D341Med (cell line): Measurements from ENCODE around the gene CD38.
"Not testable (repeated sequence)": the region's sequence is repeated elsewhere in the genome, so short reads cannot be mapped to it uniquely, and the experiment has no call there.

Source experiments
- DNase-seq: peaks from one replicate; pipeline ENCODE4 v3.0.0; 2012; ENCODE audit warnings: low spot score

Gene CD38

DNA sequence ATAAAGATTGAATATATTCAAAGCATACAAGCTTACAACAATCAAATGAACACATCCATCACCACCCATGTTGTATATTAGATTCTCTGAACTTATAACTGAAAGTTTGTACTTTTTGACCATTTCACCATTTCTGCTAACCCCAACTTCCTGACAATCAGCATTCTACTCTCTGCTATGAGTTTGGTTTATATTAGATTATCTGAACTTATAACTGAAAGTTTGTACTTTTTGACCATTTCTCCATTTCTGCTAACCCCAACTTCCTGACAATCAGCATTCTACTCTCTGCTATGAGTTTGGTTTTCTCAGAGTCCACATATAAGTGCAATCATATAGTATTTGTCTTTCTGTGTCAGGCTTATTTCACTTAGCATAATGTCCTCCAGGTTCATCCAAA is 15.7 kb upstream of the CD38 start:
- not testable (repeated sequence) for DNase-seq

DNA sequence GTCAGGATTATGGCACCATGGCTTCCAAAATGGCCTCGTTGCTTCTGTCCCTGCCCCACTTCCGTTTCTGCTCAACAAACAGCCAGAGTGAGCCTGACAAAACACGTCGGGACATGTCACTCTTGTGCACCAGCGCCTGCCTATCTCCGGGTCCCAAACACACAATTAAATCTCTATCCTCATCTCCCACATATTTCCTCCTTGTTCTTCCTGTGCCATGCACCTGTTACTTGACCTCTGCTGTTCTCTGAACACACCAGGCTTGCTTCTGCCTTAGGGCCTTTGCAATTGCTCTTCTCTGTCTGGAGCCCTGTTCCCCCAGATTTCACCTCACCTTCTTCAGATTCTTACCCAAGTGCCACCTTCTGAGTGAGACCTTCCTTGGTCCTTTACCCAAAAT is 12.7 kb upstream of the CD38 start:
- no peak for DNase-seq

DNA sequence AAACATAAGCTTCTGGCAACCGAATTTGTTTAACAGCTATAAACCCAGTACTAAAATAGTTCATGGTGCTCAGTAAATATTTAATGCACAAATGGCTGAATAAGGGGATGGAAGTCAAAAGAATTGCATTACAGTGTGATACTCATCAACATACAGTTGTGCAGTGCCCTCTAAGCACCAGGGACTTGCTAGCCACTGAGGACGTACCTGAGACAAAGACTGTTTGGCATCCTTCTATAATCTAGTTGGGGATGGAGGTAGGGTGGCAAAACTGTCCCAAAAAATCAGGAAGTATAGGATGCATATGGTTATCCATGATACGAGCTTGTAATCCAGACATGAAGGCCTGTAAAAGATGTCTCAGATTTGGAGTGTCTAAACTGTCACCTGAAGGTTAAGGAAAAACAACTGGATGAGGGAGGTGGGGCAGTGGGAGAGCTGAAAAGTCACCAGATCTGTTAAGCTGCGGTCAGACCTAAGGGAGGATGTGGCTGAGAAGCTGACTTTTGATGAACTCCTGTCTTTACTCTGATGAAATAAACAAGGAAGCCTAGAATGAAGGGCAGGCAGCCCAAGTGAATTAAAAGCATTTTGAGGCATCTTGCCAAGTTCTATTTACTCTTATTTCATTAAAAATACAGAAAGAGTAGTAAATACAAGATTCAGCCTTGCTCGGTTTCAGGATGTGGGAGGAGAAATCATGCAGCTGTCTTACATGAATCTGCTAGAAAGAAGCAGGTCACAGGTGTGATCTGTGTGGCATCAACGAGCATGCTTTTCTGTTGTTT is 12.0 kb upstream of the CD38 start:
- DNase-seq = no peak

DNA sequence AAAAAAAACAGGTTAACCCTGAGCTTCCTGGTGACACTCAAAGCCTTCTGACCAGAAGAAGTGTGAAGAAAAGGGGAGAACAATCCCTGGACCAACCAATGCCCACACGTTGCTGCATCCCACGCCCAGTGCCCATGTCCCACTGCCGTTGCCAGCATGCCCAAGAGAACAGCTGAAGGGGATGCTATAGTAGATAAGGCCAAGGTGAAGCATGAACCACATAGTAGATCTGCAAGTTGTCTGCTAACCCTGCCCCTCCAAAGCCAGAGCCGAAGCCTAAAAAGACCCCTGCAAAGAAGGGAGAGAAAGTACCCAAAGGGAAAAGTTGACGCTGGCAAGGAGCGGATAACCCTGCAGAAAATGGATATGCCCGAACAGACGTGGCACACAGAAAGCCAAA is 11.3 kb upstream of the CD38 start:
- DNase-seq = no peak

DNA sequence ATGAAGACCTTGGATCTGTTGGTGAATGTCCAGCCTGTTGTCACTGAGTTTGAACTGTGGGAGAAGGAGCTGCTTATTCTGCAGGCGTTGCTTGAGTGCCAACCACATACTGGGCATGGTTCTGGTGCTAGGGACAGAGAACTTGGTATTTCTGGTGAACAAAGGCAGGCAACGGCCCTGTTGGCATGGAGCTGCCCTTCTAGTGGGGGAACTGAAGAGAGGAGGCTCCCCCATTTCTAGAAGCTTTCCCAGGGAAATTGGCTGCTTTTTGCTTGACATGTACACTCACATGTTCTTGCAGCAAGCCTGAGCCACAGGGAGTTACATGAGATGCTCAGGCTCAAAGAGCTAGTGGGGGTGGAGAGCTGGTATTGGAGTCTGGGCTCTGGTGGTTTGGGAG is 8.9 kb upstream of the CD38 start:
- DNase-seq = no peak

DNA sequence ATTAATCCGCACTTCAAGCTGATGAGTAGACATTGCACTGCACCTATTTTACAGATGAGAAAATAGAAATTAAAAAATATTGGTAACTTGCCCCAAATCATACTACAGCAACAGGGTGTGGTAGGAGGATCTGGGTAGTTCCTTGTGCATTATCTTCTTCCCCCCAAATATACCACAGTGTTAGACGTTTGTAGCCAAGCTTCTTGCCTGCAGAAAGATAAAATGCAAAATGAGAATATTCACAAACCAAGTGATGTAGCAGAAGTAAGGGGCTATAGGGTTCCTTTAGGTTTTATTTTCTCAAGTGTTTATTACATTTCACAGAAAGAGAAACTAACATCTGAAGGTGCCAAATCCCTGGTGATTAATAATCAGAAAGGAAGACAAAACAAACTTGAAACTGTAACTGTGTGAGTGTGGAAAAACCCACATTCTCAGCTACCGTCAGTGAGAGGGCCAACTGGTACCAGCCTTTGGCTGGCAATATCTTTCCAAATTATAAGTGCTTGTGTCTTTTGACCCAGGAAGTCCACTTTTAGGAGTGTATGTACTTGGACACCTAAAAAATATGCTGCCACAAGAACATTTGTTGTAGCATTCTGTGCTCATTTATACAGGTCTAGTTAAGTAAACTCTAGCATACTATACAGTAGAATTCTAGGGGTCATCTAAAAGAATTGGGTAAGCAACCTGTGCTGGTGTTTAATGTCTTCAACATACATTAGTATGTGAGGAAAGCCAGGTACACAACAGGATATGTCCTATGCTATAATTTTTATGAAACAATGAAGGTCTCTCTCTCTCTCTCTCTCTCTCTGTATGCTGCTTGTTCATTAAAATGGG is 6.7 kb upstream of the CD38 start:
- DNase-seq = no peak

DNA sequence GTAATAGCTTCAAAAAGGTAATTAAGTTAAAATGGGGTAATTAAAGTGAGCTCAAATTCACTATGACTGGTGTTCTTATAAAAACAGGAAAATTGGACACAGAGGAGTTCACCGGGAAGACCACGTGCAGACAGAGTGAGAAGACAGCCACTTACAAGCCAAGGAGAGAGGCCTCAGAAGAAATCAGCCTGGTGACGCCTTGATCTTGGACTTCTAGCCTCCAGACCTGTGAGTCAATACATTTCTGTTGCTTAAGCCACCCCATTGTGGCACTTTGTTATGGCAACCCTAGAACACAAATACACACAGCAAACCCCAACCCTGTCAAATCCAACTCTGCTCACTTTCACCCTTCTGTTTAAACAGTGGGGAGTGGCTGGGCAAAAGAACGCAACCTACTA is 4.1 kb upstream of the CD38 start:
- no peak for DNase-seq

DNA sequence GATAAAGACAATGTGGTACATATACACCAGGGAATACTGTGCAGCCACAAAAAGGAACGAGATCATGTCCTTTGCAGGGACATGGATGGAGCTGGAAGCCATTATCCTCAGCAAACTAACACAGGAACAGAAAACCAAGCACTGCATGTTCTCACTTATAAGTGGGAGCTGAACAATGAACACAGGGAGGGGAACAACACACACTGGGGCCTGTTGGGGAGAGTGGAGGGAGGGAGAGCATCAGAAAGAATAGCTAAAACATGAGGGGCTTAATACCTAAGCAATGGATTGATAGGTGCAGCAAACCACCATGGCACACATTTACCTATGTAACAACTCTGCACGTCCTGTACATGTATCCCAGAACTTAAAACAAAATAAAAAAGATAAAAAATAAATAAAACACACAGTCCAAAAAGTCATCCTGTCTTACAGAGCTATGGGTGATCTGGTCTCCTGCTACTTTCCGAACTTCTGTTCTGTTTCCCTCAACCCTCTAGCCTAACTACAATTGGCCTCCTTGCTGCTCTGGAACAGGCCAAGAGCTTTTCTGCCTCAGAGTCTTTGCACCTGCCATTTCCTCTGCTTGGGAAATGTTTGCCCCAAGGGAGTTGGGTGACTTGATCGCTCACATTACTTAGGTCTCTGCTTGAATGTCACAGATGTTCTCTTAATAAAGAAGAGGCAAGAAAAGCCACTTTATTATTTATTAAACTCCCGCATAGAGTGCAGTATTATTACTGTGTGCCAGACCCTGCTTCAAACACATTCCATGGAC is 1.1 kb upstream of the CD38 start:
- no peak for DNase-seq

DNA sequence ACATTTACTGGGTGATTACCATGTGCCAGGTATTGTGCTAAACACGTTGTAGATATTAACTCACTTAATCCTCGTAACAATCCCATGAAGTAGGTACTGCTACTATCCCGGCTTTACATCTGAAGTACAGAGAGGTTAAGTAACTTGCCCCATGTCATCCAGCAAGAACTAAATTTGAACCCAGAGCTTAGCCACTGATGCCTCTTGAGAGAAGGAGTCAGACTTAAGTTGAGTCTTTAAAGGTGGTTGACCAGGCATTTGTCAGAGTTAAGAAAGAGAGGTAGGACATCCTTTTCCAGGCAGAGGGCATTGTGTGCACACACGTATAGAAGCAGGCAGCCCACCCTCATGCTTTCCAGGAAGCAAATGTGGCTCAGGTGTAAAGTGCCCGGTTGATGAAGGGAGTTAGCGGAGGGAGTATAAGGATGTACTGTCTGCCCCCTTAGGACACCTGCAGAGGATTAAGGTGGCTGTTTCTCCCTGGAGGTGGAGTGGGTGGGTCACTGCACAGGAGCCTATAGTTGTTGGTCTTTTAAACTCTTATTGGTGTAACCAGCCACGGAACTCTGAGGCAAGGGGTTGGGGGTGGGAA is 335 bp upstream of the CD38 start:
- DNase-seq = no peak

DNA sequence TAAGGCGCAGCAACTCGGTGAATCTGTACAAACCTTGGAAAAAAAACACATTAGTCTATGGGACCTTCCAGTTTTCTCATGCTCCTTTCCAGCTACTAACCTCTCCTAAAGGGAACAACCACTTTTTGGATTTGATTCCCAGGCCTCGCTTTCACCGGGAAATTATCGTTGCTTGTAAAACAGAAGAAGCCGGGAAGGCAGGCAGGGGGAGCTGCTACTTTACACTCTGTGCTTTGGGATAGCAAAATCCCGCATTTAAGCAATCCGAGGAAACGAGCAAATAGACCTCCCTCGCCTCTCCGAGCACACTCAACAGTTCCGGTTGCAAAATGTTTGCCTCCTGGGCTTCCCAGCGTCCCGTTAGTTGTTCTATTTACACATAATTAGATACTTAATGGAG is 1.2 kb downstream of the CD38 start:
- DNase-seq = peak; percentile 35

DNA sequence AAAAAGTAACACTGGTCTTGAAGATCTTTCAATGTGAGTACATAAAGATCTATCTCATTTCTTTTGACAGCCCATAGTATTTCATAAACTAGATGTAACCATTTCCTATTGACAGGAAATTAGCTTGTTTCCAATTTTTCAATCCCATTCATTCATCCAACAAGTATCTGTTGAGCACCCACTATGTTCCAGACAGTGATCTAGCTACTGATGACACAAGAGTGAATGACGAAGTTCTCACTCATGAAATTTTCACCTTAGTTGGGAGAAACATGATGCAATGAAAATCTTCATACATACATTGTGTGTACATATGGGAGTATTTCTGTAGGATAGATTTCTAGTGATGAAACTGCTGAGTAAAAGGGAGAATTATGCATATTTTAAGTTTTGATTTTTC is 1.7 kb downstream of the CD38 start:
- DNase-seq = no peak

DNA sequence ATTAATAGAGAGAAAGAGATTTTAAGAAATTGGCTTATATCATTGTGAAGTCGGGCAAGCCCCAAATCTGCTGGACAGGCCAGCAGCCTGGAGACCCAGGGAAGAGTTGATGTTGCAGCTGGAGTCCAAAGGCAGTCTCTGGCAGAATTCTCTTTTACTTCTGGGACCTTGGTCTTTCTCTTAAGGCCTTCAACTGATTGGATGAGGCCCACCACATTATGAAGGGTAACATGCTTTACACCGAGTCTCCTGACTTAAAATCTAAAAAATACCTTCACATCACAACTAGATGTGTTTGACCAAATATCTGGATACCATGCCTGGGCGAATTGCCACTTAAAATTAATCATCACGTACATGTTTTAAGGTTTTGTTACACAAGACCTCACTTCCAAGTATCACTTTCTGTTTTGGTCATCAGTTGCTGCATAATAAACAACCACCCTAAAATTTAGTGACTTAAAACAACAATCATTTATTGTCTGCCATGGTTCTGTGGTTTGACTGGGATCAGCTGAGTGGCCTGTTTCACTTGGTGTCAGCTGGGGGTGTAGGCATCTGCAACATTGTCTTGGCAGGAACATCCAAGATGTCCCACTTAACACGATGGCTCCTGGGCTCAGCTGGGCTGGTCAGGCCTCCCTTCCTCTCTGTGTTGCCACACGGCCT is 3.4 kb downstream of the CD38 start:
- DNase-seq = no peak

DNA sequence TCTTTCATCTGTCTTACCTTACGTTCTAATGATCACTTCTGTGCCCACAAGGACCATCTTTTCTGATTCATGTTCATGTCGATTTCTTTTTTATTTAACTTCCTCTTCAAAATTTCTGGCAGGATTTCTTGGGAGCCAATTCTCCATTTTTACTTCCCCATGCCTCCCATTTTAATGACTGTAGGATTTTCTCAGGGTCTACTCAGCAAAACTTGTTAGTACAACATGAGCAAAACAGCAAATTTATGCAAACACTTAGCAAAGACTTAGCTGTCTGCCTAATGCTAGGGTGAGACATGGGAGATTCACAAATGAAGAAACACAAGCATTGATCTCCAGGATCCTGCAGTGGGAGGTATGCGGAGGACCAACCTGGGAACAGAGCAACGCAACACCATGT is 5.5 kb downstream of the CD38 start:
- no peak for DNase-seq

DNA sequence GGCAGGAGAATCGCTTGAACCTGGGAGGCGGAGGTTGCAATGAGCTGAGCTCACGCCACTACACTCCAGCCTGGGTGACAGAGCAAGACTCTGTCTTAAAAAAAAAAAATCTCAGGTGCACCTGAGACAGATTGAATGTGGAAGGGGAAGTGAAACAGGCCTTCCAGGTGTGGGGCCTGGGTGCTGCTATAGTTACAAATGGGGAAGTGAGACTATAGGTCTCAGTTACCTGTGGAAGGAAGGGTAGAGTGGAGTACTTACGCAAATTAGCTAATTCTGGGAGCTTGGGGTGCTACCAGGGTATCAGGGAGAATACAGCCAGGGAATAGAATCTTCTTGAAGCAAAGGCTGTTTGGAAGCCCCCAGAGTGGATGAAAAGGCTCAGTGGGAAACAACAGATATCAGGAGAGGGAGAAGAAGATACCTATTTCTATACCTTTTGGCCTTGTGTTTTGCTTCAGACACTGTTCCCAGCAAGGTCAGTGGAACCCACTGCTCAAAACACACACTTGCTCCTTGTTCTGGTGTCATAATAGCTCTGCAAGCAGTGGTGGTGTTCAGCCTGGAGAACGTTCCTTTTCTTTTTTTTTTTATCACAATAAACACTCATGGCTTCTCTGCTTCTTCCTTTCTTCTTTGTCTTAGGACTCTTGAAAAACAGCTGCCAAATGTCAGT is 7.0 kb downstream of the CD38 start:
- DNase-seq = no peak

DNA sequence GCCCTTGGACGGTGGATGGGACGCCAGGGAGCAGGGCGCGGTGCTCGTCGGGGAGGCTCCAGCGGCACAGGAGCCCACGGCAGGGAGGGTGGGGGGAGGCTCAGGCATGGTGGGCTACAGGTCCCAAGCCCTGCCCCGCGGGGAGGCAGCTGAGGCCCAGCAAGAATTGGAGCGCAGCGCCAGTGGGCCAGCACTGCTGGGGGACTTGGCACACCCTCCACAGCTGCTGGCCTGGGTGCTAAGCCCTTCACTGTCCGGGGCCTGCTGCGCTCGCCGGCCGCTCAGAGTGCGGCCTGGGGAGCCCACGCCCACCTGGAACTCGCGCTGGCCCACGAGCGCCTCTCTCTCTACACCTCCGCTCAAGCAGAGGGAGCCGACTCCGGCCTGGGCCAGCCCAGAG is 8.6 kb downstream of the CD38 start:
- DNase-seq = no peak

DNA sequence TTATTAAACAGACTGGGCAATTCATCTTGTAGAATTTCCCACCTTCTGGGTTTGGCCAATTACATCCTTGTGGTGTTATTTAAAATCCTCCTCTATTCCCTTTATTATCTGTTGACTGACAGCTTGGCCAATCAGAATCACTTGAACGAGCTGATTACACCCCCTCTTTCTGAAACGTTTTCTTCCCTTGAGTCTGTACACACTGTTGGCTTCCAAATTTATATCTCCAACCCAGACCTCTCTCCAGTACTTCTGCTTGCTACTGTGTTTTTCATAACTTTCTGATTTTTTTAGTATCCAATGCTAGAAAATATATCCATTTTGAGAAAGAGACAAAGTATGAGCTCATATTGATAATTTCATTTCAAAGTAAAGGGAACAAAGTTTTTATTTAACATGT is 14.8 kb downstream of the CD38 start:
- DNase-seq = no peak

DNA sequence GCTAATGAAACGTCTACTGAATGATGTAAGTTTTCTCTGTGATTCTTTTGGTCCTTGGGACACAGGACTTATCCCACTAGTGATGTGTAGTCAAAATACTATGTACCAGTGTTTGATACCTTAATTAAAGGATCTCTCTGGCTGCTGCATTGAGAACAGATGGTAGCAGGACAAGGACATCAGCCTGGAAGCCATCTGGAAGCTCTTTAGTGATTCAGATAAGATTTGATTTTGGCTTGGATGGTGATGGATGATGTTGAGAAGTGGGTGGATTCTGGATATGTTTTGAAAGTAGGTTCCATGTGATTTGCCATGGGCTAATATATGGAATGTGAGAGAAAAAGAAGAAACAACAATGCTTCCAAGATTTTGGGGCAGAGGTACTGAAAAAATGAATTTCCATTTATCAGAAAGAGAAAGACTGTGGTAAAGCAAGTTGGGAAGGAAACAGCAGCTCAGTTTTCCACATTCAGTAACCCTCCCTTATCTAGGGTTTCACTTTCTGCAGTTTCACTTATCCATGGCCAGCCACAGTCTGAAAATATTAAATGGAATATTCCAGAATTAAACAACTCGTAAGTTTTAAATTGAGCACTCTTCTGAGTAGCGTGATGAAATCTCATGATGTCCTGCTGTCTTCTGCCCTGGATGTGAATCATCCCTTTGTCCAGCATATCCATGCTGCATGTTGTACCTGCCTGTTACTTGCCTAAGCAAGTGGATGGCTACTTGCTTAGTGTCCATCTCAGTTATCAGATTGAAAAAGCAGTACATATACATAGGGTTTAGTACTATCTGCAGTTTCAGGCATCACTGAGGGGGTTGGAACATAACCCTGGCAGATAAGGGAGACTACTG is 15.6 kb downstream of the CD38 start:
- DNase-seq = peak; percentile 48

DNA sequence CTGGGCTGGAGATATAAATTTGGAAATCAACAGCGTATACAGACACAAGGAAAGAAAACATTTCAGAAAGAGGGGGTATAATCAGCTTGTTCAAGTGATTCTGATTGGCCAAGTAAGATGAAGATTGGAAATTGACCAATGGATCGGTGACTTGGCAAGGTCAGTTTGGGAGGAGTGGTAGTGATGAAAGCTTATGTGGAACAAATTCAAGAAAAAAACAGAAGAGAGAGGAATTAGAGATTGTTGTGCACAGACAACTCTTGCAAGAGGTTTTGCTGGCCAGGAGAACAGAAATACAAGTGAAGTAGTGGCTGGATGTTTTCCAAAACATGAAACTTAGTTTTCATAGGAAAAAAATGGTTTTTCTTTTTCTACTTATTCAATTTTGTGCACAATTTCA is 16.3 kb downstream of the CD38 start:
- DNase-seq = no peak

DNA sequence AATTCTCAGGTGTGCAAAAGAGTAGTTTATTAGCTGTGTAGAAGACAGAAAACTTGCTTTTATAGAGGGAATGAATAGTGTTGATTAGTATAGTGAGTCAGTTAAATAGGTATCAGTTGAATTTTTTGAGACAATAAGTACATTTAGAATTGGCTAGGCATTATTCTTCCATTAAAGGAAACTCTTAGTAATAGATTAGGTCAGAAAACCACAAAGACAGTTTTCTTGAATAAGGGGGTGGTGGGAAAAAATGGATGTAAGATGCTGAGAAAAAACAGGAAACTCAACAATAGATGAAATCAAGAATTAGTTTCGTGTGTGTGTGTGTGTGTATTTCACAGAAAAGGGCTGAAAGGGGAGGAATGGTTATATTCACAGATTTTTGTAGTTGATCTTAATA is 16.8 kb downstream of the CD38 start:
- DNase-seq = no peak

DNA sequence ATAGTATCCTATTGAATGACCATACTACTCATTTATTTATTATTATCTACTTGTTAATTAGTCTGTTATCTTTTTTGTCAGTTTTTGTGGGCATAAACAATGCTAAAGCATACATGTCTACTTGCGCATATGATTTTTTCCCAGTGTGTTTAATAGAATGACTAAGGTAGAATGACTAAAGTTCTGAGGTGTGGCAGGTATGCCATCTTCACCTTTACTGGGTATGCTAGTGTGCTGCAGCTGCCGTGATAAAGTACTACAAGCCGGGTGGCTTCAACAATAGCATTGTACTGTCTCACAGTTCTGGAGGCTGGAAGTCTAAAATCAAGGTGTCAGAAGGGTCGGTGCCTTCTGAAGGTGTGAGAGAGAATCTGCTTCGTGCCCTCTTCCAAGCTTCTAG is 19.2 kb downstream of the CD38 start:
- no peak for DNase-seq
